ENCODE measurements around the gene SUMO3. TPM values are rescaled to one million over a fixed set of nuclear protein-coding genes. Genes with fewer than 3 reads are reported as not detected.

SUMO3 gene
- total RNA-seq, 2 donors from 2014 or later: 66.5 to 66.9 TPM

GRCh38 chr21:44784810-44785209 lies 33.1 kb downstream of the SUMO3 start:
- no peak for ATAC-seq (ENCODE audit: insufficient number of reproducible peaks, low FRiP score, low read depth)
- TF ChIP-seq, protein P1, sequence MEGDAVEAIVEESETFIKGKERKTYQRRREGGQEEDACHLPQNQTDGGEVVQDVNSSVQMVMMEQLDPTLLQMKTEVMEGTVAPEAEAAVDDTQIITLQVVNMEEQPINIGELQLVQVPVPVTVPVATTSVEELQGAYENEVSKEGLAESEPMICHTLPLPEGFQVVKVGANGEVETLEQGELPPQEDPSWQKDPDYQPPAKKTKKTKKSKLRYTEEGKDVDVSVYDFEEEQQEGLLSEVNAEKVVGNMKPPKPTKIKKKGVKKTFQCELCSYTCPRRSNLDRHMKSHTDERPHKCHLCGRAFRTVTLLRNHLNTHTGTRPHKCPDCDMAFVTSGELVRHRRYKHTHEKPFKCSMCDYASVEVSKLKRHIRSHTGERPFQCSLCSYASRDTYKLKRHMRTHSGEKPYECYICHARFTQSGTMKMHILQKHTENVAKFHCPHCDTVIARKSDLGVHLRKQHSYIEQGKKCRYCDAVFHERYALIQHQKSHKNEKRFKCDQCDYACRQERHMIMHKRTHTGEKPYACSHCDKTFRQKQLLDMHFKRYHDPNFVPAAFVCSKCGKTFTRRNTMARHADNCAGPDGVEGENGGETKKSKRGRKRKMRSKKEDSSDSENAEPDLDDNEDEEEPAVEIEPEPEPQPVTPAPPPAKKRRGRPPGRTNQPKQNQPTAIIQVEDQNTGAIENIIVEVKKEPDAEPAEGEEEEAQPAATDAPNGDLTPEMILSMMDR (IDR thresholded peaks at IDR 0.05): no peak
- no peak overlapping the region for H3K27ac ChIP-seq
- H3K4me3 ChIP-seq: no peak overlapping the region
- no peaks in the 10 kb centered on the region for H3K4me1 ChIP-seq (ENCODE audit: control insufficient read depth in 1 of 2, low read depth in 2 of 2)
- no peaks in the 10 kb centered on the region for H3K27me3 ChIP-seq (replicated peaks; ENCODE audit: insufficient read depth)
- peaks cover 3% of the 10 kb centered on the region for H3K36me3 ChIP-seq
- DNase-seq (ENCODE audit: low spot score): no peak
- no peaks in the 10 kb centered on the region for H3K9me3 ChIP-seq

GRCh38 chr21:44783020-44783696 lies 34.7 kb downstream of the SUMO3 start:
- H3K27me3 ChIP-seq (replicated peaks; ENCODE audit: insufficient read depth): no peaks in the 10 kb centered on the region
- no peaks in the 10 kb centered on the region for H3K9me3 ChIP-seq
- H3K4me1 ChIP-seq (ENCODE audit: control insufficient read depth in 1 of 2, low read depth in 2 of 2): no peaks in the 10 kb centered on the region
- ATAC-seq (ENCODE audit: insufficient number of reproducible peaks, low FRiP score, low read depth): no peak
- H3K36me3 ChIP-seq: peaks cover 3% of the 10 kb centered on the region
- DNase-seq (ENCODE audit: low spot score): no peak
- no peak overlapping the region for H3K4me3 ChIP-seq
- TF ChIP-seq, protein P1 (IDR thresholded peaks at IDR 0.05): no peak
- H3K27ac ChIP-seq: no peak overlapping the region

DNA sequence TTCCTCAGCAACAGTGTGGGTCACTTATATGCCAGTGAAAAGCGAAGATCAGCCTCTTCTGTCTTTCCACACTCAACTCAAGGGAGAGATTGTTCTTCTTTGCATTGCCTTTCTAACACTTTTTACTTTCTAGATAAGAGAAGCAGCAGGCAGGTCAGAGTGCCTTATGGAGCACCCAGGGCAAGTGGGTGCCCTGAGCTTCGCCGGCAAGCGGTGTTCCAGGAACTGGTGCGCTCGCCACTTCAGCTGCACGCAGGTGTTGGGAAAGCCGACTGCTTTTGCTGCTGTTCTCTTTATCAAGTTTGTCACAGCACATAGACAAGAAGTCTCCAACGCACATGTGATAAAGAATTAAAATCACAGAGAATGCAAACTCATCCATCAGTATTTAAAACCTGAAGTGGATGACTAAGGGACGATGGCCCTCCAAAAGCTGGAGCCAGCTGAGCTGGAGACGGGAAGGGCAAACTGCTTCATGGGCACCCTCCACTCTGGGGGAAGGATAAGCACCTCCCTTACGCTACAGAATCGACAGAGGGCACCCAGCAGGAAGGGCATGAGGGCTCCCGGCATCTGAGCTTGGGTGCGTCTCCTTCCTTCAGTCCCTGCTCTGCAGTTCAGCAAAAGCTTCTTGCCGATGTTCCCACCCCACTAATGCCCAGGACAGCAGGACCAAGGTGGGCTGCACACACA lies 36.9 kb downstream of the SUMO3 start:
- DNase-seq (ENCODE audit: low spot score) (no peak), ATAC-seq (ENCODE audit: insufficient number of reproducible peaks, low FRiP score, low read depth) (no peak)
- Histone ChIP-seq H3K9me3 (no peaks in the 10 kb centered on the region), H3K4me3 (no peak overlapping the region), H3K27me3 (replicated peaks; ENCODE audit: insufficient read depth) (no peaks in the 10 kb centered on the region), H3K4me1 (ENCODE audit: control insufficient read depth in 1 of 2, low read depth in 2 of 2) (no peaks in the 10 kb centered on the region), H3K27ac (no peak overlapping the region), H3K36me3 (peaks cover 4% of the 10 kb centered on the region)
- TF ChIP-seq, protein P1 (IDR thresholded peaks at IDR 0.05): no peak

- ATAC-seq (ENCODE audit: insufficient number of reproducible peaks, low FRiP score, low read depth): no peak
- no peaks in the 10 kb centered on the region for H3K27me3 ChIP-seq (replicated peaks; ENCODE audit: insufficient read depth)
- DNase-seq (ENCODE audit: low spot score): no peak
- peaks cover 4% of the 10 kb centered on the region for H3K36me3 ChIP-seq
- TF ChIP-seq, protein P1 (IDR thresholded peaks at IDR 0.05): no peak
- no peaks in the 10 kb centered on the region for H3K9me3 ChIP-seq
- H3K4me3 ChIP-seq: no peak overlapping the region
- H3K4me1 ChIP-seq (ENCODE audit: control insufficient read depth in 1 of 2, low read depth in 2 of 2): no peaks in the 10 kb centered on the region
- no peak overlapping the region for H3K27ac ChIP-seq
These were observed 37.7 kb downstream of the SUMO3 start for GRCh38 chr21:44780137-44780502.

DNA sequence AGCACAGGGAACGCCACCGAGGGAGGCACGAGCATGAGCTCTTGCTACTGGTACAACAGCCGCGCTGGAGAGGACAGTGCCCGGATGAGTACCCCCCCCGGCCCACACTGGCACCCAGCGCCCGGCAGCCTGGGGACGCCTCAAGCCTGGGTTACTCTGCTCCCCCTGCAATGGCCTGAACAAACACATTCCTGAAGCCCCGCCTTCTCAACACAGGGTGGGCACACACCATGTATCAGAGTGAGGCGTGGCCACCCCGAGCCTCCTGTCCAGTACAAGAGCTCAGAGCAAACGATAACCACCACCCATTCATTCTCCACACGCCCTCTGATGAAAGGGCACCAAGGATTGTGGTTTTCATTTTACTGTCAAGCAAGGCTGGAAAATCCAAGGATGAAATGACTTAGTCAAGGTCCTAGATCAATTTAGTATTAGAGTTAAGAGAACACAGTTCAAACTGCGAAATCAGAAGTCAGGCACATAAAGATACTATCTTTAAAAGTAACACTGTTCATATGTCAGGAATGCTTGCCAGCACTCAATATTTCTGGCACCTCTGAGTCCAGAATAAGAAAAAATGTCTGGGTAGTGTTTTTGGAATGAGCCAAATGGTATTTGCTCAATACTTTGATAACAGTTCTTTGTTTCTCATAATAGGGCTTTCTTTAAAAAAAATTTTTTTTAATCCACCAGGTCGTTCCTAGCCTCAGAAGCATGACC lies 38.3 kb downstream of the SUMO3 start:
- ATAC-seq (ENCODE audit: insufficient number of reproducible peaks, low FRiP score, low read depth): no peak
- Histone ChIP-seq H3K36me3 (peaks cover 4% of the 10 kb centered on the region), H3K4me3 (no peak overlapping the region), H3K27me3 (replicated peaks; ENCODE audit: insufficient read depth) (no peaks in the 10 kb centered on the region), H3K9me3 (no peaks in the 10 kb centered on the region), H3K27ac (no peak overlapping the region), H3K4me1 (ENCODE audit: control insufficient read depth in 1 of 2, low read depth in 2 of 2) (no peaks in the 10 kb centered on the region)
- TF ChIP-seq, protein P1 (IDR thresholded peaks at IDR 0.05): no peak
- no peak for DNase-seq (ENCODE audit: low spot score)
